Stimulated activated CD8-positive, alpha-beta memory T cell treated with anti-CD3 and anti-CD28 coated beads, Interleukin-15, amount 100 ng/mL, for 4 hours (primary cell): ENCODE data around the gene PAK5.

Source experiments
- DNase-seq, 2 donors: peaks; one replicate each; pipeline ENCODE4 v3.0.0-alpha.2; 2020; ENCODE audit warnings: low read depth in 2 of 2

PAK5 gene

GRCh38 chr20:9493803-9494202, 345.1 kb downstream of the PAK5 start:
- no peak for DNase-seq

- no peak for DNase-seq
Measured at GRCh38 chr20:9492067-9492466, 346.8 kb downstream of the PAK5 start.

GRCh38 chr20:9491324-9491723, 347.6 kb downstream of the PAK5 start:
- no peak for DNase-seq

GRCh38 chr20:9490631-9491030, 348.2 kb downstream of the PAK5 start:
- no peak for DNase-seq

GRCh38 chr20:9490161-9490560, 348.7 kb downstream of the PAK5 start:
- DNase-seq, result no peak

GRCh38 chr20:9488063-9488462, 350.8 kb downstream of the PAK5 start:
- DNase-seq, result no peak
